Nephron progenitor cell (in vitro differentiated cells): ENCODE measurements around the gene ATP1A3.
"Not testable (repeated sequence)": the region's sequence is repeated elsewhere in the genome, so short reads cannot be mapped to it uniquely, and the experiment has no call there.

ENCODE experiments used
- DNase-seq: peaks from one replicate; pipeline ENCODE4 v3.0.0; 2021
- H3K27ac Mint-ChIP-seq: 2 replicates; pipeline ENCODE4 v1.8.0; 2021; ENCODE audit warnings: mild to moderate bottlenecking, moderate library complexity, mixed read lengths
- H3K27me3 Mint-ChIP-seq: 2 replicates; pipeline ENCODE4 v1.8.0; 2021; ENCODE audit warnings: mild to moderate bottlenecking, low read depth, mixed read lengths; ENCODE audit not compliant: poor library complexity
- H3K36me3 Mint-ChIP-seq: 2 replicates; pipeline ENCODE4 v1.8.0; 2021; ENCODE audit warnings: low read depth, mixed read lengths
- H3K4me1 Mint-ChIP-seq: 2 replicates; pipeline ENCODE4 v1.8.0; 2021; ENCODE audit warnings: mixed read lengths
- H3K4me3 Mint-ChIP-seq: 2 replicates; pipeline ENCODE4 v1.8.0; 2021; ENCODE audit warnings: mild to moderate bottlenecking, moderate library complexity, mixed read lengths
- H3K9me3 Mint-ChIP-seq: 2 replicates; pipeline ENCODE4 v1.8.0; 2021; ENCODE audit warnings: mild to moderate bottlenecking, moderate library complexity, mixed read lengths
- TF ChIP-seq, protein P1 (sequence below): fragments of 200-600 bp; sonication (generic); IDR thresholded peaks from 2 replicates; pipeline ENCODE4 v1.5.0; 2021; ENCODE audit warnings: antibody characterized with exemption

The ATP1A3 gene

GRCh38 chr19:41997121-41997850, 3.3 kb upstream of the ATP1A3 start:
- Mint-ChIP-seq H3K4me1 (peaks cover 31% of the 10 kb centered on the region), H3K4me3 (peak overlapping the region; percentile 60), H3K9me3 (no peaks in the 10 kb centered on the region), H3K36me3 (no peaks in the 10 kb centered on the region), H3K27ac (no peak overlapping the region), H3K27me3 (peaks cover 93% of the 10 kb centered on the region)
- DNase-seq, result peak; percentile 89
- TF ChIP-seq, protein P1, sequence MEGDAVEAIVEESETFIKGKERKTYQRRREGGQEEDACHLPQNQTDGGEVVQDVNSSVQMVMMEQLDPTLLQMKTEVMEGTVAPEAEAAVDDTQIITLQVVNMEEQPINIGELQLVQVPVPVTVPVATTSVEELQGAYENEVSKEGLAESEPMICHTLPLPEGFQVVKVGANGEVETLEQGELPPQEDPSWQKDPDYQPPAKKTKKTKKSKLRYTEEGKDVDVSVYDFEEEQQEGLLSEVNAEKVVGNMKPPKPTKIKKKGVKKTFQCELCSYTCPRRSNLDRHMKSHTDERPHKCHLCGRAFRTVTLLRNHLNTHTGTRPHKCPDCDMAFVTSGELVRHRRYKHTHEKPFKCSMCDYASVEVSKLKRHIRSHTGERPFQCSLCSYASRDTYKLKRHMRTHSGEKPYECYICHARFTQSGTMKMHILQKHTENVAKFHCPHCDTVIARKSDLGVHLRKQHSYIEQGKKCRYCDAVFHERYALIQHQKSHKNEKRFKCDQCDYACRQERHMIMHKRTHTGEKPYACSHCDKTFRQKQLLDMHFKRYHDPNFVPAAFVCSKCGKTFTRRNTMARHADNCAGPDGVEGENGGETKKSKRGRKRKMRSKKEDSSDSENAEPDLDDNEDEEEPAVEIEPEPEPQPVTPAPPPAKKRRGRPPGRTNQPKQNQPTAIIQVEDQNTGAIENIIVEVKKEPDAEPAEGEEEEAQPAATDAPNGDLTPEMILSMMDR, result no peak

- DNase-seq, result peak; percentile 44
- TF ChIP-seq, protein P1, result no peak
- Mint-ChIP-seq H3K36me3 (no peaks in the 10 kb centered on the region), H3K4me1 (peaks cover 31% of the 10 kb centered on the region), H3K27ac (no peak overlapping the region), H3K9me3 (no peaks in the 10 kb centered on the region), H3K27me3 (peaks cover 85% of the 10 kb centered on the region), H3K4me3 (no peak overlapping the region)
These were observed 2.1 kb upstream of the ATP1A3 start for GRCh38 chr19:41995959-41996797.

- Mint-ChIP-seq H3K9me3 (no peaks in the 10 kb centered on the region), H3K4me1 (peaks cover 31% of the 10 kb centered on the region), H3K36me3 (no peaks in the 10 kb centered on the region), H3K27me3 (peaks cover 76% of the 10 kb centered on the region), H3K4me3 (peak overlapping the region; percentile 65), H3K27ac (no peak overlapping the region)
- no peak for DNase-seq
- TF ChIP-seq, protein P1, result no peak
These were observed 1.2 kb upstream of the ATP1A3 start for GRCh38 chr19:41994994-41995958.

DNA sequence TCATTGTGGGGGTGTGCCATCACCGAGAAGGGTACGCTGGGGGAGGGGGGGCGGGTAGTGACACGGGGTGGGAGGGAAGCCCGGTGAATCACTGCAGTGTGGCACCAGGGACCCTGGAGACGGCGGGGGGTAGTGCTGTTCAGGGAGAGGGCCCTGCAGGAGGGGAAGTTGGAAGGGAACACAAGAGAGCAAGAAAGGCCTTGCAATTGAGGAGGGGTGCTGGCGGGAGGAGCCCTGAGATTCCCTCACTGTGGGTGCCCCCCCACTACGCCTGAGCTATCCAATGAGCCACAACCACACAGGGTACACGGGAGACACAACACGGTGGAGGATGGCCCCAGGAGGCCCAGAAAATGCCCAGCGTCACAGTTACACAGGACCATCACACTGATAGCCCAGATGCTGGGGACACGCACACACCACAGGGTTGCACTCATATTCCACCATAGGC, 516 bp upstream of the ATP1A3 start:
- peaks cover 68% of the 10 kb centered on the region for H3K27me3 Mint-ChIP-seq

GRCh38 chr19:41991925-41992569, 2.0 kb downstream of the ATP1A3 start:
- not testable (repeated sequence) for DNase-seq, H3K36me3 Mint-ChIP-seq, H3K4me3 Mint-ChIP-seq, H3K27ac Mint-ChIP-seq, H3K9me3 Mint-ChIP-seq
- peaks cover 22% of the 10 kb centered on the region for H3K4me1 Mint-ChIP-seq
- peaks cover 51% of the 10 kb centered on the region for H3K27me3 Mint-ChIP-seq

More for the DNA sequence above, 516 bp upstream of the ATP1A3 start:
- no peak for DNase-seq
- Mint-ChIP-seq H3K27ac (no peak overlapping the region), H3K4me3 (peak overlapping the region; percentile 65), H3K36me3 (no peaks in the 10 kb centered on the region), H3K9me3 (no peaks in the 10 kb centered on the region), H3K4me1 (peaks cover 30% of the 10 kb centered on the region)
- TF ChIP-seq, protein P1, result no peak
